T-helper 9 cell (primary cell): ENCODE measurements around the gene CFAP97D2.

ENCODE experiments used
- DNase-seq: peaks from one replicate; pipeline ENCODE4 v3.0.0-alpha.2; 2020

CFAP97D2 gene

GRCh38 chr13:114200399-114200911, 21.4 kb downstream of the CFAP97D2 start:
- no peak for DNase-seq

- no peak for DNase-seq
These were observed 23.5 kb downstream of the CFAP97D2 start for GRCh38 chr13:114202581-114202980.

GRCh38 chr13:114203536-114203935, 24.5 kb downstream of the CFAP97D2 start:
- DNase-seq: peak; percentile 17

GRCh38 chr13:114204894-114205293, 25.8 kb downstream of the CFAP97D2 start:
- no peak for DNase-seq

- no peak for DNase-seq
These were observed 29.1 kb downstream of the CFAP97D2 start for GRCh38 chr13:114208134-114208533.

- no peak for DNase-seq
These were observed 32.5 kb downstream of the CFAP97D2 start for GRCh38 chr13:114211446-114212157.

GRCh38 chr13:114212158-114212495, 33.1 kb downstream of the CFAP97D2 start:
- DNase-seq: no peak

GRCh38 chr13:114213980-114214379, 34.9 kb downstream of the CFAP97D2 start:
- no peak for DNase-seq

GRCh38 chr13:114219392-114219791, 40.3 kb downstream of the CFAP97D2 start:
- DNase-seq: no peak

- DNase-seq: no peak
These were observed 43.5 kb downstream of the CFAP97D2 start for GRCh38 chr13:114222461-114222968.

GRCh38 chr13:114224201-114224600, 45.1 kb downstream of the CFAP97D2 start:
- no peak for DNase-seq

GRCh38 chr13:114225610-114226009, 46.6 kb downstream of the CFAP97D2 start:
- no peak for DNase-seq

- no peak for DNase-seq
These were observed 47.0 kb downstream of the CFAP97D2 start for GRCh38 chr13:114226088-114226487.

- DNase-seq: peak; percentile 82
These were observed 47.8 kb downstream of the CFAP97D2 start for GRCh38 chr13:114226699-114227323.

- DNase-seq: no peak
These were observed 48.5 kb downstream of the CFAP97D2 start for GRCh38 chr13:114227528-114227927.

GRCh38 chr13:114228176-114228575, 49.1 kb downstream of the CFAP97D2 start:
- no peak for DNase-seq

GRCh38 chr13:114229506-114229905, 50.4 kb downstream of the CFAP97D2 start:
- DNase-seq: no peak

- DNase-seq: no peak
These were observed 51.1 kb downstream of the CFAP97D2 start for GRCh38 chr13:114230117-114230516.

- no peak for DNase-seq
These were observed 51.5 kb downstream of the CFAP97D2 start for GRCh38 chr13:114230575-114230974.

GRCh38 chr13:114231886-114232285, 52.8 kb downstream of the CFAP97D2 start:
- no peak for DNase-seq

- DNase-seq: no peak
These were observed 55.2 kb downstream of the CFAP97D2 start for GRCh38 chr13:114234266-114234644.

- DNase-seq: peak; percentile 59
These were observed 55.8 kb downstream of the CFAP97D2 start, which contains the start of gene CDC16 for GRCh38 chr13:114234645-114235421. CDC16 (plus strand) TSS chr13:114234897; CDS start chr13:114235085, 188 bp downstream.

GRCh38 chr13:114235697-114236096, 56.6 kb downstream of the CFAP97D2 start:
- DNase-seq: no peak
